Thoracic aorta (tissue), 2 donors: ENCODE measurements around the gene CREB3. TPM values are rescaled to one million over a fixed set of nuclear protein-coding genes. Genes with fewer than 3 reads are reported as not detected.

Experiments used
- ATAC-seq: fragments of 150-250 bp; one replicate; pipeline ENCODE4 v1.8.0; 2017; ENCODE audit warnings: low read depth; ENCODE audit not compliant: insufficient number of reproducible peaks, low FRiP score
- DNase-seq: peaks from one replicate; pipeline ENCODE4 v3.0.0-alpha.2; 2020; ENCODE audit warnings: low spot score
- H3K27ac ChIP-seq, 2 donors: fragments of 200-600 bp; sonication (generic); 1 replicate in 1 of 2; 2 replicates in 1 of 2; pipeline ENCODE4 v1.5.1; 2016; ENCODE audit warnings: mild to moderate bottlenecking in 2 of 2, moderate library complexity in 2 of 2
- H3K27me3 ChIP-seq: fragments of 200-600 bp; sonication (generic); replicated peaks from 2 replicates; pipeline ENCODE4 v1.6.0; 2016; ENCODE audit warnings: mild to moderate bottlenecking; ENCODE audit not compliant: insufficient read depth
- H3K36me3 ChIP-seq: fragments of 200-600 bp; sonication (generic); one replicate; pipeline ENCODE4 v1.5.1; 2016
- H3K4me1 ChIP-seq, 2 donors: fragments of 200-600 bp; sonication (generic); 1 replicate in 1 of 2; 2 replicates in 1 of 2; pipeline versions ENCODE4 v1.5.1 to v1.6.0; 2016; ENCODE audit warnings: low read depth in 2 of 2, mild to moderate bottlenecking in 1 of 2; ENCODE audit not compliant: control insufficient read depth in 1 of 2
- H3K4me3 ChIP-seq: fragments of 200-600 bp; sonication (generic); 2 replicates; pipeline ENCODE4 v1.5.1; 2016; ENCODE audit warnings: mild to moderate bottlenecking
- H3K9me3 ChIP-seq: fragments of 200-600 bp; sonication (generic); 2 replicates; pipeline ENCODE4 v1.5.1; 2016
- total RNA-seq, 2 donors: library from RNA; depleted of rRNA; stranded (reverse); fragments of >200 nt; gene quantifications; one replicate each; pipeline versions ENCODE4 v1.1.0 to v1.2.3, GENCODE V29; 2016
- TF ChIP-seq, protein P1 (sequence below): fragments of 200-600 bp; sonication (generic); IDR thresholded peaks from one replicate; pipeline ENCODE4 v1.5.1; 2019; ENCODE audit warnings: antibody characterized with exemption

The CREB3 gene
- total RNA-seq, 2 donors from 2014 or later = 46.0 to 62.4 TPM

DNA sequence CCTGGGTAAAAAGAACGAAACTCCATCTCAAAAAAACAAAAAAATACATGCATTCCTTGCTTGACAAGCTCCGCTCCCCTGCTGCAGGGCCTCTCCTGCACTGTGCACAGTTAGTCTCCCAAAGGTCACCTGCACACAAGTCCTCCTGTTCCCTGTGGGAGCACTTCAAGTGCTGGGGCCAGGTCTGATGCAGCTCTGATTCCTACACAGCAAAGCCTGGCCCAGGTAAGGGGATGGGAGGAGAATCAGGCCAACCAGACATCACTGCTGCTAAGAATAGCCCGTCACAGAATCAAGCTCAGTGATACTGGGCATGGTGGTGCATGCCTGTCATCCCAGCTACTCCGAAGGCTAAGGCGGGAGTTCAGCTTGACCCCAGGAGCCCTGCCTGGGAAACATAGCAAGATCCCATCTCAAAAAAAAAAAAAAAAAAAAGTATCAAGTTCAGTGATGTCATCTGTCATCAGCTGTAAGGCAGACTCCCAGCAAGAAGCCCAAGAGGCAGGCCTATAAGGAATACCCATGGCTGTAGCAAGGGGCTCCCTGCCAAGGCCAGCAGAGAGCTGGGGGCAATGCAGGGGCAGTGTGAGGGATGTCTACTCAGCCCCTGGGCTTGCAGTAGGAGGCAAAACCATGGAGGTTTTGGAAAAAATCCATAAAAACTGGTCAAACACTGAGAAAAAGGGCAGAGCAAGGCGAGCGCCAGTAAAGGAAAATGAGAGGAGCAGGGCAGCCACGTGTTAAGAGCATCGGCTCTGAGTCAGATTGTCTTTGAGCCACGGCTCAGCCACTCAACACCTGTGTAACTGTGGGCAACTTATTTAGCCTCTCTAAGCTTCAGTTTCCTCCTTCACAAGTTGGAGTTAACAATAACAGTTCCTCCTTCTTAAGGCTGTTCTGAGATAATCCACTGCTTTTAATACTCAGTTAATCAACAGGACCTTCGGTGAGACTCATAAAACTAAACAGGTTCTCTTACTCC lies 46.0 kb upstream of the CREB3 start:
- H3K4me3 ChIP-seq = peak overlapping the region; percentile 94
- ATAC-seq (no peak), DNase-seq (no peak)
- peaks cover 70% of the 10 kb centered on the region for H3K36me3 ChIP-seq
- H3K4me1 ChIP-seq = peaks cover 6 to 46% of the 10 kb centered on the region in 2 donors
- H3K27ac ChIP-seq = peak overlapping the region; percentile 99 to 100
- no peaks in the 10 kb centered on the region for H3K27me3 ChIP-seq
- TF ChIP-seq, protein P1, sequence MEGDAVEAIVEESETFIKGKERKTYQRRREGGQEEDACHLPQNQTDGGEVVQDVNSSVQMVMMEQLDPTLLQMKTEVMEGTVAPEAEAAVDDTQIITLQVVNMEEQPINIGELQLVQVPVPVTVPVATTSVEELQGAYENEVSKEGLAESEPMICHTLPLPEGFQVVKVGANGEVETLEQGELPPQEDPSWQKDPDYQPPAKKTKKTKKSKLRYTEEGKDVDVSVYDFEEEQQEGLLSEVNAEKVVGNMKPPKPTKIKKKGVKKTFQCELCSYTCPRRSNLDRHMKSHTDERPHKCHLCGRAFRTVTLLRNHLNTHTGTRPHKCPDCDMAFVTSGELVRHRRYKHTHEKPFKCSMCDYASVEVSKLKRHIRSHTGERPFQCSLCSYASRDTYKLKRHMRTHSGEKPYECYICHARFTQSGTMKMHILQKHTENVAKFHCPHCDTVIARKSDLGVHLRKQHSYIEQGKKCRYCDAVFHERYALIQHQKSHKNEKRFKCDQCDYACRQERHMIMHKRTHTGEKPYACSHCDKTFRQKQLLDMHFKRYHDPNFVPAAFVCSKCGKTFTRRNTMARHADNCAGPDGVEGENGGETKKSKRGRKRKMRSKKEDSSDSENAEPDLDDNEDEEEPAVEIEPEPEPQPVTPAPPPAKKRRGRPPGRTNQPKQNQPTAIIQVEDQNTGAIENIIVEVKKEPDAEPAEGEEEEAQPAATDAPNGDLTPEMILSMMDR = no peak
- H3K9me3 ChIP-seq = no peaks in the 10 kb centered on the region

DNA sequence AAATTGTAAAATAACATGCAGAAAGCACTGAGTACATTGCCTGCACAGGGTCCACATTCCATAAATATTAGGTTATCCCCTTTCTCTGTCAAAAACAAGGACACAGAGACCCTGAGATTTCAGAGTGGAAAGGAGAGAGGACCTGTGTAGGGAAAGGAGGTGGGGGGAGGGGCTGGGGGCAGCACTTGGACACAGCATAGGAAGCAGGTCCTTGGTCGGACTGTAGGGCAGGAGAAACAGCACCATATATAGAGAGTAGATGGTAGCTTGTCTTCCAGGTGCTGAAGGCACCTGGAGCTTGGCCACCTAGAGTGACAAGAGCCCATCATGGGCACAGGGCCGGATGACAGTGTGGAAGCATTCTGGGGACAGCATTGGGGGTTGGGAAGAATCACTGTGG lies 45.2 kb upstream of the CREB3 start:
- H3K4me1 ChIP-seq = peaks cover 10 to 47% of the 10 kb centered on the region in 2 donors
- H3K4me3 ChIP-seq = peak overlapping the region; percentile 94
- no peaks in the 10 kb centered on the region for H3K9me3 ChIP-seq
- ATAC-seq (no peak), DNase-seq (no peak)
- H3K36me3 ChIP-seq = peaks cover 64% of the 10 kb centered on the region
- H3K27me3 ChIP-seq = no peaks in the 10 kb centered on the region
- H3K27ac ChIP-seq = peak overlapping the region; percentile 99 to 100
- TF ChIP-seq, protein P1 = no peak

DNA sequence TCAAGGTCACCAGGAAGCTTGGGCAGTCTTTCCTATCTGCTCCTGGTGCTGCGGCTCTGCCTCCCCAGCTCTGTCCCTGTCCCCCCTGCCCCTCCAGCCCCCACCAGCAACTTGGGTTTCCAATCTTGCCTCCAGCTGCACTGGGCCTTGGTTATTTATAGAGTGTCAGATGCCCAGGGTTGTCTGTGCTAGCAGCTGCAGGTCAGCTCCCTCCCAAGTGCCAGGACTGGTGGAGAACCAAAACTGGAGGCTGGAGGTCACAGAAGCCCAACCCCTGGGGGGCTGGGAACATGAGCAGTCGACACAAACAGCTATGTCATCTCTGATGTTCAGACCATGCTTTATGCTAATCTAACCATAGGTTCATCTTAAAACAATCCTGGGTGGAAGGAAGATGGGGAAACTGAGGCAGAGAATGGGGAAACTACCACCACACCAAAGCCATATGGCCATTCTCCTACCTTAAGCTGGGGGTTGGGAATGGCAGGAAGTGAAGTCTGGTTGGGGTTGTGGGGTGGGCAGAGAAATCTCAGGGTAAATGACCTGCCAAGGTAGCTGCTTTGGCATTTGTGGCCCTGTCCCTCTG lies 44.4 kb upstream of the CREB3 start:
- peaks cover 16 to 46% of the 10 kb centered on the region in 2 donors for H3K4me1 ChIP-seq
- H3K4me3 ChIP-seq = peak overlapping the region; percentile 94
- peak overlapping the region; percentile 99 to 100 for H3K27ac ChIP-seq
- DNase-seq = no peak
- peaks cover 57% of the 10 kb centered on the region for H3K36me3 ChIP-seq
- no peak for ATAC-seq
- H3K27me3 ChIP-seq = no peaks in the 10 kb centered on the region
- no peaks in the 10 kb centered on the region for H3K9me3 ChIP-seq
- TF ChIP-seq, protein P1 = no peak

DNA sequence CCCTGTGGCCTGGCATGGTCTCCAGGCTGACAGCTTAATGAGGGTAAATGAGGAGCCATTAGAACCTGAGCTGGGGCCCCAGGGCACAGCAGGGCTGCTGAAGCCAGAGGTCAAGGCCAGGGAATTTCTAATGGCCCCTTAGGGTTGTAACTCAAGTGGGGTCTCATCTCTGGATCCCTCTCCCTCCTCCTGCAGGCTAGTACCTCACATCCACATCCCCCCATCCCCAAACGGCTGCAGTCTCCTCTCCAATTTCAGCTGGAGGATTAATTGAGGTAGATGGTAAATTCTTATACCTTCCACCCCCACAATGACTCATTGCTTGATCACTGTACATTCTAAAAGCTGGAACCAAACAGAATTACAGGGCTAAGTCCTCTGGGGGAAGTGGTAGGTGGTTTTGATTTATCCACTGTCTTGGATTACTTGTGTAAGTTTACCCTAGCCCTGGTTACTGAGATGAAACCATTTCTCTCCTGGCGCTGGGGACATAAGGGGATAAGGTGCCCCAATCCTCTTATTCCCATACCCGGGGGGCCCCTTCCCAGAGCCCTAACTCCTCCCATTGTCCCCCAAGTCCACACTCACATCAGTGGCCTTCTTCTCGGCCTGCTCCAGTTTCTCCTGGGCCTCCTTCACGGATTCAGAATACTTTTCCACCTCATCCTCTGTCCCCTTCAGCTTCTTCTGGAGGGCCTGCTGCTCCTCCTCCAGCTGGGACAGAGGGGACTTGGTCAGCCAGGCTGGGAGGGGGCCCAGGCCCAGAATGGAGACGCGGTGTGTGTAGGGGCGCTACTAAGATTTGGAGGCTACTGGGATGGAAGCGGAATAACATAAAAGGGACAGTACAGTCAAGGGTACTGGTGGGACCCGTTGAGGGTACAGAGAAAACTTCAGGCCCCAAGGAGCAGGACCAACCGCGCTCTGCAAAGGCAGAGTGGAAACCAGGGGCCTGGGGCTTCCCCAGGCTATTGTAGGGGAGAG lies 43.6 kb upstream of the CREB3 start:
- Histone ChIP-seq H3K27ac (peak overlapping the region; percentile 99 to 100), H3K36me3 (peaks cover 49% of the 10 kb centered on the region), H3K4me3 (peak overlapping the region; percentile 94), H3K9me3 (no peaks in the 10 kb centered on the region), H3K4me1 (peaks cover 19 to 46% of the 10 kb centered on the region in 2 donors), H3K27me3 (no peaks in the 10 kb centered on the region)
- DNase-seq (no peak), ATAC-seq (no peak)
- TF ChIP-seq, protein P1 = no peak
